Activated naive CD8-positive, alpha-beta T cell (primary cell): Measurements from ENCODE around the gene PCYOX1L.

Experiments
- H3K27ac Mint-ChIP-seq: one replicate; pipeline ENCODE4 v1.8.0; 2021; ENCODE audit warnings: mixed read lengths
- H3K27me3 Mint-ChIP-seq: one replicate; pipeline ENCODE4 v1.8.0; 2021; ENCODE audit warnings: mixed read lengths
- H3K36me3 Mint-ChIP-seq: one replicate; pipeline ENCODE4 v1.8.0; 2021; ENCODE audit warnings: mixed read lengths
- H3K4me1 Mint-ChIP-seq: one replicate; pipeline ENCODE4 v1.8.0; 2021; ENCODE audit warnings: low read depth, mixed read lengths
- H3K4me3 Mint-ChIP-seq: one replicate; pipeline ENCODE4 v1.8.0; 2021; ENCODE audit warnings: mild to moderate bottlenecking, mixed read lengths
- H3K9me3 Mint-ChIP-seq: one replicate; pipeline ENCODE4 v1.8.0; 2021; ENCODE audit warnings: low read depth, mixed read lengths

PCYOX1L gene

GRCh38 chr5:149353911-149354310 lies 3.9 kb upstream of the PCYOX1L start:
- H3K4me3 Mint-ChIP-seq, result no peak overlapping the region

GRCh38 chr5:149355688-149356087 lies 2.2 kb upstream of the PCYOX1L start:
- H3K9me3 Mint-ChIP-seq, result no peaks in the 10 kb centered on the region
- peak overlapping the region; percentile 61 for H3K27ac Mint-ChIP-seq
- peaks cover 68% of the 10 kb centered on the region for H3K4me1 Mint-ChIP-seq
- no peaks in the 10 kb centered on the region for H3K27me3 Mint-ChIP-seq
- H3K36me3 Mint-ChIP-seq, result peaks cover 12% of the 10 kb centered on the region
- no peak overlapping the region for H3K4me3 Mint-ChIP-seq

More at GRCh38 chr5:149353911-149354310, 3.9 kb upstream of the PCYOX1L start:
- H3K27me3 Mint-ChIP-seq, result no peaks in the 10 kb centered on the region
- H3K27ac Mint-ChIP-seq, result peak overlapping the region; percentile 62
- H3K4me1 Mint-ChIP-seq, result peaks cover 70% of the 10 kb centered on the region
- H3K36me3 Mint-ChIP-seq, result peaks cover 23% of the 10 kb centered on the region
- no peaks in the 10 kb centered on the region for H3K9me3 Mint-ChIP-seq

GRCh38 chr5:149356391-149356790 lies 1.5 kb upstream of the PCYOX1L start:
- no peaks in the 10 kb centered on the region for H3K27me3 Mint-ChIP-seq
- peaks cover 9% of the 10 kb centered on the region for H3K36me3 Mint-ChIP-seq
- H3K4me3 Mint-ChIP-seq, result no peak overlapping the region
- H3K9me3 Mint-ChIP-seq, result no peaks in the 10 kb centered on the region
- peaks cover 67% of the 10 kb centered on the region for H3K4me1 Mint-ChIP-seq
- peak overlapping the region; percentile 1 for H3K27ac Mint-ChIP-seq

GRCh38 chr5:149358294-149358651 lies 427 bp downstream of the PCYOX1L start:
- Mint-ChIP-seq H3K9me3 (no peaks in the 10 kb centered on the region), H3K36me3 (peaks cover 4% of the 10 kb centered on the region), H3K4me3 (peak overlapping the region; percentile 94), H3K27ac (peak overlapping the region; percentile 89), H3K4me1 (peaks cover 58% of the 10 kb centered on the region), H3K27me3 (no peaks in the 10 kb centered on the region)

GRCh38 chr5:149358868-149359495 lies 1.1 kb downstream of the PCYOX1L start:
- Mint-ChIP-seq H3K36me3 (peaks cover 4% of the 10 kb centered on the region), H3K4me3 (peak overlapping the region; percentile 94), H3K27ac (peak overlapping the region; percentile 89), H3K27me3 (no peaks in the 10 kb centered on the region), H3K9me3 (no peaks in the 10 kb centered on the region), H3K4me1 (peaks cover 53% of the 10 kb centered on the region)

- Mint-ChIP-seq H3K4me1 (peaks cover 47% of the 10 kb centered on the region), H3K9me3 (no peaks in the 10 kb centered on the region), H3K36me3 (peaks cover 1% of the 10 kb centered on the region), H3K4me3 (peak overlapping the region; percentile 71), H3K27ac (peak overlapping the region; percentile 83), H3K27me3 (no peaks in the 10 kb centered on the region)
Observed at GRCh38 chr5:149360272-149360671, 2.4 kb downstream of the PCYOX1L start.

- no peak overlapping the region for H3K4me3 Mint-ChIP-seq
- H3K4me1 Mint-ChIP-seq, result peaks cover 37% of the 10 kb centered on the region
- no peak overlapping the region for H3K27ac Mint-ChIP-seq
- H3K36me3 Mint-ChIP-seq, result no peaks in the 10 kb centered on the region
- H3K9me3 Mint-ChIP-seq, result no peaks in the 10 kb centered on the region
- H3K27me3 Mint-ChIP-seq, result no peaks in the 10 kb centered on the region
Observed at GRCh38 chr5:149362541-149362940, 4.7 kb downstream of the PCYOX1L start.

GRCh38 chr5:149363358-149363757 lies 5.5 kb downstream of the PCYOX1L start:
- H3K27me3 Mint-ChIP-seq, result no peaks in the 10 kb centered on the region
- H3K4me3 Mint-ChIP-seq, result no peak overlapping the region
- H3K27ac Mint-ChIP-seq, result no peak overlapping the region
- no peaks in the 10 kb centered on the region for H3K36me3 Mint-ChIP-seq
- no peaks in the 10 kb centered on the region for H3K9me3 Mint-ChIP-seq
- H3K4me1 Mint-ChIP-seq, result peaks cover 41% of the 10 kb centered on the region

GRCh38 chr5:149363936-149364335 lies 6.1 kb downstream of the PCYOX1L start:
- Mint-ChIP-seq H3K4me3 (no peak overlapping the region), H3K36me3 (no peaks in the 10 kb centered on the region), H3K4me1 (peaks cover 36% of the 10 kb centered on the region), H3K27me3 (no peaks in the 10 kb centered on the region), H3K27ac (no peak overlapping the region), H3K9me3 (no peaks in the 10 kb centered on the region)

GRCh38 chr5:149364719-149365118 lies 6.9 kb downstream of the PCYOX1L start:
- Mint-ChIP-seq H3K9me3 (no peaks in the 10 kb centered on the region), H3K27ac (no peak overlapping the region)

GRCh38 chr5:149365418-149365817 lies 7.6 kb downstream of the PCYOX1L start:
- Mint-ChIP-seq H3K4me1 (peaks cover 25% of the 10 kb centered on the region), H3K9me3 (no peaks in the 10 kb centered on the region), H3K4me3 (no peak overlapping the region), H3K27me3 (no peaks in the 10 kb centered on the region), H3K27ac (no peak overlapping the region), H3K36me3 (no peaks in the 10 kb centered on the region)

More at GRCh38 chr5:149364719-149365118, 6.9 kb downstream of the PCYOX1L start:
- Mint-ChIP-seq H3K36me3 (no peaks in the 10 kb centered on the region), H3K4me1 (peaks cover 31% of the 10 kb centered on the region), H3K4me3 (no peak overlapping the region), H3K27me3 (no peaks in the 10 kb centered on the region)

- no peaks in the 10 kb centered on the region for H3K36me3 Mint-ChIP-seq
- no peak overlapping the region for H3K27ac Mint-ChIP-seq
- H3K4me3 Mint-ChIP-seq, result no peak overlapping the region
- H3K9me3 Mint-ChIP-seq, result no peaks in the 10 kb centered on the region
- H3K27me3 Mint-ChIP-seq, result no peaks in the 10 kb centered on the region
- peaks cover 18% of the 10 kb centered on the region for H3K4me1 Mint-ChIP-seq
Observed at GRCh38 chr5:149366169-149366729, 8.4 kb downstream of the PCYOX1L start.

GRCh38 chr5:149367249-149367971 lies 9.6 kb downstream of the PCYOX1L start:
- Mint-ChIP-seq H3K9me3 (no peaks in the 10 kb centered on the region), H3K4me3 (no peak overlapping the region), H3K27me3 (no peaks in the 10 kb centered on the region), H3K36me3 (no peaks in the 10 kb centered on the region), H3K4me1 (peaks cover 19% of the 10 kb centered on the region), H3K27ac (no peak overlapping the region)

- no peak overlapping the region for H3K27ac Mint-ChIP-seq
Observed at GRCh38 chr5:149367972-149368645, 10.3 kb downstream of the PCYOX1L start.

GRCh38 chr5:149370878-149371277 lies 13.0 kb downstream of the PCYOX1L start:
- H3K4me3 Mint-ChIP-seq, result no peak overlapping the region
- H3K4me1 Mint-ChIP-seq, result peaks cover 19% of the 10 kb centered on the region
- H3K27ac Mint-ChIP-seq, result no peak overlapping the region
- peaks cover under 1% of the 10 kb centered on the region for H3K36me3 Mint-ChIP-seq
- no peaks in the 10 kb centered on the region for H3K9me3 Mint-ChIP-seq
- no peaks in the 10 kb centered on the region for H3K27me3 Mint-ChIP-seq

More at GRCh38 chr5:149367972-149368645, 10.3 kb downstream of the PCYOX1L start:
- Mint-ChIP-seq H3K27me3 (no peaks in the 10 kb centered on the region), H3K4me3 (no peak overlapping the region), H3K4me1 (peaks cover 19% of the 10 kb centered on the region), H3K9me3 (no peaks in the 10 kb centered on the region), H3K36me3 (no peaks in the 10 kb centered on the region)
